Measurements from ENCODE around the gene FAM83F.
"Not testable (repeated sequence)": the region's sequence is repeated elsewhere in the genome, so short reads cannot be mapped to it uniquely, and the experiment has no call there.

The FAM83F gene

GRCh38 chr22:40019100-40019499 is 24.3 kb downstream of the FAM83F start:
- DNase-seq = no peak

GRCh38 chr22:40020956-40021355 is 26.2 kb downstream of the FAM83F start:
- no peak for DNase-seq

- no peak for DNase-seq
Observed at GRCh38 chr22:40021401-40022000, 26.7 kb downstream of the FAM83F start.

- no peak for DNase-seq
Observed at GRCh38 chr22:40022536-40023240, 27.9 kb downstream of the FAM83F start.

GRCh38 chr22:40023341-40023841 is 28.6 kb downstream of the FAM83F start:
- DNase-seq = no peak

GRCh38 chr22:40024201-40025061 is 29.7 kb downstream of the FAM83F start:
- DNase-seq = peak; percentile 45

- not testable (repeated sequence) for DNase-seq
Observed at GRCh38 chr22:40025062-40025379, 30.3 kb downstream of the FAM83F start.

GRCh38 chr22:40025856-40026255 is 31.1 kb downstream of the FAM83F start:
- no peak for DNase-seq

- no peak for DNase-seq
Observed at GRCh38 chr22:40026641-40027040, 31.9 kb downstream of the FAM83F start.

- no peak for DNase-seq
Observed at GRCh38 chr22:40027191-40028097, 32.7 kb downstream of the FAM83F start.

- DNase-seq = no peak
Observed at GRCh38 chr22:40028098-40028425, 33.3 kb downstream of the FAM83F start.

- no peak for DNase-seq
Observed at GRCh38 chr22:40029189-40029890, 34.6 kb downstream of the FAM83F start.

- no peak for DNase-seq
Observed at GRCh38 chr22:40030026-40030757, 35.4 kb downstream of the FAM83F start.

GRCh38 chr22:40030758-40031095 is 36.0 kb downstream of the FAM83F start:
- DNase-seq = no peak

- no peak for DNase-seq
Observed at GRCh38 chr22:40031766-40032470, 37.2 kb downstream of the FAM83F start.

- no peak for DNase-seq
Observed at GRCh38 chr22:40033586-40034380, 39.0 kb downstream of the FAM83F start.

GRCh38 chr22:40035351-40035750 is 40.6 kb downstream of the FAM83F start:
- DNase-seq = no peak

GRCh38 chr22:40036126-40036525 is 41.4 kb downstream of the FAM83F start:
- no peak for DNase-seq

- peak; percentile 26 for DNase-seq
Observed at GRCh38 chr22:40036591-40037225, 42.0 kb downstream of the FAM83F start.
